B cell (primary cell): ENCODE results near the gene SNCA. TPM values are rescaled to one million over a fixed set of nuclear protein-coding genes. Genes with fewer than 3 reads are reported as not detected.

Experiments used
- ATAC-seq: fragments of 200-7000 bp; cut with Tn5 transposase; one replicate; pipeline ENCODE4 v1.10.0; 2021; ENCODE audit warnings: low read depth, mild to moderate bottlenecking, moderate number of reproducible peaks, moderate library complexity
- CTCF ChIA-PET: fragments of 350-600 bp; sonication (Branson Sonifier 250); formaldehyde crosslinking; loops from one replicate; lab custom pipeline; 2021; ENCODE audit warnings: antibody characterized with exemption, inconsistent platforms; lab: Charles Lee
- POLR2A ChIA-PET: fragments of 350-600 bp; sonication (Branson Sonifier 250); formaldehyde crosslinking; loops from one replicate; lab custom pipeline; 2021; ENCODE audit warnings: antibody characterized with exemption; lab: Charles Lee
- DNase-seq: peaks from one replicate; pipeline ENCODE4 v3.0.0; 2013
- H2AFZ ChIP-seq: 2 replicates; pipeline ENCODE4 v1.6.1; 2012; ENCODE audit warnings: mild to moderate bottlenecking, low read depth, low read length; ENCODE audit not compliant: insufficient read depth, poor library complexity, severe bottlenecking
- H3K27ac ChIP-seq, 2 donors: 1 replicate in 1 of 2; 2 replicates in 1 of 2; pipeline ENCODE4 v1.5.1; 2012 to 2013; ENCODE audit warnings: low read length in 2 of 2, mild to moderate bottlenecking in 2 of 2, moderate library complexity in 1 of 2
- H3K27me3 ChIP-seq, 4 experiments: fragments of 200-600 bp in 1 of 4; sonication (generic) in 1 of 4; replicated peaks in 1 of 4; 1 replicate in 2 of 4; 2 replicates in 2 of 4; pipeline versions ENCODE4 v1.6.1 to v1.7.0; 2013 to 2016; ENCODE audit warnings: low read length in 3 of 4, mild to moderate bottlenecking in 2 of 4, mixed read lengths in 1 of 4, moderate library complexity in 1 of 4; ENCODE audit not compliant: insufficient read depth in 4 of 4, control insufficient read depth in 3 of 4; ENCODE audit errors: control extremely low read depth in 1 of 4
- H3K36me3 ChIP-seq, 2 experiments: replicated peaks in 1 of 2; 1 replicate in 1 of 2; 2 replicates in 1 of 2; pipeline versions ENCODE4 v1.6.1 to v1.7.1; 2013; ENCODE audit warnings: low read length in 1 of 2; ENCODE audit not compliant: insufficient read depth in 2 of 2, control insufficient read depth in 1 of 2; ENCODE audit errors: control extremely low read depth in 1 of 2, extremely low read depth in 1 of 2
- H3K4me1 ChIP-seq, 2 donors: fragments of 200-600 bp in 1 of 2; sonication (generic) in 1 of 2; 1 replicate in 1 of 2; 2 replicates in 1 of 2; pipeline versions ENCODE4 v1.5.1 to v1.6.1; 2013 to 2017; ENCODE audit warnings: low read length in 2 of 2; ENCODE audit not compliant: control insufficient read depth in 2 of 2, insufficient read depth in 2 of 2
- H3K4me2 ChIP-seq: replicated peaks from 2 replicates; pipeline ENCODE3; 2012; ENCODE audit warnings: mild to moderate bottlenecking, low read depth, low read length; ENCODE audit not compliant: poor library complexity, severe bottlenecking
- H3K4me3 ChIP-seq, 5 experiments: fragments of 200-600 bp in 1 of 5; sonication (generic) in 1 of 5; 1 replicate in 3 of 5; 2 replicates in 2 of 5; pipeline versions ENCODE4 v1.5.1 to v1.7.0; 2011 to 2016; ENCODE audit warnings: low read length in 4 of 5, mild to moderate bottlenecking in 4 of 5, low read depth in 2 of 5, control low read depth in 1 of 5, moderate library complexity in 1 of 5; ENCODE audit not compliant: insufficient read depth in 1 of 5; ENCODE audit errors: control extremely low read depth in 1 of 5, extremely low read depth in 1 of 5
- H3K79me2 ChIP-seq: fragments of 200-600 bp; sonication (generic); one replicate; pipeline ENCODE4 v1.6.0; 2016; ENCODE audit warnings: low read length; ENCODE audit not compliant: control insufficient read depth, insufficient read depth
- H3K9ac ChIP-seq: fragments of 200-600 bp; sonication (generic); 2 replicates; pipeline ENCODE4 v1.6.1; 2017; ENCODE audit warnings: mild to moderate bottlenecking, low read length, moderate library complexity
- H3K9me3 ChIP-seq, 3 donors: one replicate each; pipeline versions ENCODE4 v1.6.1 to v1.7.1; 2013; ENCODE audit warnings: low read length in 2 of 3; ENCODE audit not compliant: control insufficient read depth in 2 of 3, insufficient read depth in 1 of 3; ENCODE audit errors: control extremely low read depth in 1 of 3
- H4K20me1 ChIP-seq: 2 replicates; pipeline ENCODE4 v1.6.0; 2012; ENCODE audit warnings: mild to moderate bottlenecking, low read length; ENCODE audit not compliant: insufficient read depth, control insufficient read depth, poor library complexity, severe bottlenecking
- H3K27ac Mint-ChIP-seq: one replicate; pipeline ENCODE4 v1.8.0; 2021; ENCODE audit warnings: mixed read lengths
- H3K27me3 Mint-ChIP-seq: one replicate; pipeline ENCODE4 v1.8.0; 2021; ENCODE audit warnings: mixed read lengths
- H3K4me1 Mint-ChIP-seq: one replicate; pipeline ENCODE4 v1.8.0; 2021; ENCODE audit warnings: mixed read lengths
- H3K4me3 Mint-ChIP-seq: one replicate; pipeline ENCODE4 v1.8.0; 2021; ENCODE audit warnings: mixed read lengths
- H3K9me3 Mint-ChIP-seq: one replicate; pipeline ENCODE4 v1.8.0; 2022; ENCODE audit warnings: mixed read lengths; ENCODE audit not compliant: insufficient read depth
- EZH2 ChIP-seq: IDR thresholded peaks from 2 replicates; pipeline ENCODE4 v1.6.1; 2012; ENCODE audit warnings: borderline replicate concordance, low read depth, mild to moderate bottlenecking, moderate library complexity, low read length; ENCODE audit not compliant: insufficient read depth, poor library complexity, severe bottlenecking
- WGBS: methylation state at CpG from one replicate; pipeline ENCODE4 v1.1.5; 2013; ENCODE audit warnings: missing lambda C conversion rate; ENCODE audit not compliant: insufficient coverage; 5-methylcytosine and 5-hydroxymethylcytosine counted together
- intact Hi-C: fragments of 100-400 bp; cut with micrococcal nuclease; formaldehyde crosslinking; loops from one replicate; pipeline ENCODE4 v1.10.0; 2022
- polyA plus RNA-seq: library from polyadenylated mRNA; depleted of rRNA; stranded (reverse); fragments of >200 nt; gene quantifications from 2 replicates; pipeline ENCODE4 v1.2.3, GENCODE V29; 2012
- total RNA-seq, 2 donors: library from RNA; stranded (reverse); fragments of 120-200 nt in 1 of 2; gene quantifications; 1 replicate in 1 of 2; 2 replicates in 1 of 2; pipeline versions ENCODE4 v1.2.3 to v1.2.4, GENCODE V29; 2013 to 2022
- TF ChIP-seq, protein P1 (sequence below): fragments of 200-600 bp; IDR thresholded peaks from one replicate; pipeline ENCODE4 v1.8.0; 2022; ENCODE audit warnings: antibody characterized with exemption, mild to moderate bottlenecking

The SNCA gene
- total and polyA plus RNA-seq, 2 donors (not counting 1 experiment from before 2014, with no cell fraction given), result 0.48 to 1.3 TPM

DNA sequence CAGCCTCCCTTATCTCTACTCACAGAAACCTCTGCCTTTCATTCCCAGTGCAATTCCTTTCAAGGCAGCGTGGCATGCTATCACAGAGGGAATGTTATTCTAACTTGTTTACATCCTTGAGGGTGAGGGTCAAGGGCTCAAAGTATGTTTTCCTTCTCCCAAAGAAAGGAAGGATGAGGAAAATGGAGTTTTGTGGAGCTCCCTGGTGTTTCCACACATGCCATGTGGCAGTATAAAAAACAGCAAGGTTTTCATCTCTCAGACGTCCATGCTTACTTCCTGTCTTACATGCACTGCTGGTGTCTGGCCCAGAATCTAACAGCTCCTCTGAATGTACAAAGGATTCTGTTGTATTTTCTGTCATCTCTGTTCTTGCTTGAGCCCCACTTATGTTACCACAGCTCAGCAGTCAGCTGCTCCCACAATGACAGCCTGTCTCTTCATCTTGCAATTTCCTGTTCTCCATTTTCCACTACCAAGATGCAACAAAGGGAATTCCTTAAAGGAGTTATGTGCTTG is 128.0 kb downstream of the SNCA start:
- no peak for ATAC-seq

DNA sequence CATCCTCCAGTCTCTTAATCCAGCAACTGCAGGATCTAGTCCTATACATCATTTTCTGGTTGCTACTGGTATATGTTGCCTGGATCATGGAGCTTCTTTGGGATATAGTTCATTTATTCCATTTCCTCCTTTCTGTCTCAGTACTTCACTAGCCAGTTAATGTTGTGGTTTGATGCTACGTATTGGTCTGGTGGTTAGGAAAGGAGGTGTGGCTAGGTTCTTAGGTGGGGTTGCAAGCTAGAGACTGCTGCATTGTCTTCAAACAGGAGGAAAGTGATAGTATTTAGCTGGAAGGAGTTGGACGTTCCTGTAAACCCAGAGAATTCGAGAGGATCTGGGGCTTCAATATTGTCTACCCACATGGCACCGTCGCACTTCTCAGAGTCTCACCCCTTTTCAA is 129.5 kb downstream of the SNCA start:
- intact Hi-C loops, result no loop called here
- H3K79me2 ChIP-seq, result no peaks in the 10 kb centered on the region
- ChIA-PET POLR2A (no interaction called here), CTCF (no interaction called here)
- no peak overlapping the region for H3K4me2 ChIP-seq
- no peak overlapping the region for H2AFZ ChIP-seq
- no peak for TF ChIP-seq EZH2
- TF ChIP-seq, protein P1, sequence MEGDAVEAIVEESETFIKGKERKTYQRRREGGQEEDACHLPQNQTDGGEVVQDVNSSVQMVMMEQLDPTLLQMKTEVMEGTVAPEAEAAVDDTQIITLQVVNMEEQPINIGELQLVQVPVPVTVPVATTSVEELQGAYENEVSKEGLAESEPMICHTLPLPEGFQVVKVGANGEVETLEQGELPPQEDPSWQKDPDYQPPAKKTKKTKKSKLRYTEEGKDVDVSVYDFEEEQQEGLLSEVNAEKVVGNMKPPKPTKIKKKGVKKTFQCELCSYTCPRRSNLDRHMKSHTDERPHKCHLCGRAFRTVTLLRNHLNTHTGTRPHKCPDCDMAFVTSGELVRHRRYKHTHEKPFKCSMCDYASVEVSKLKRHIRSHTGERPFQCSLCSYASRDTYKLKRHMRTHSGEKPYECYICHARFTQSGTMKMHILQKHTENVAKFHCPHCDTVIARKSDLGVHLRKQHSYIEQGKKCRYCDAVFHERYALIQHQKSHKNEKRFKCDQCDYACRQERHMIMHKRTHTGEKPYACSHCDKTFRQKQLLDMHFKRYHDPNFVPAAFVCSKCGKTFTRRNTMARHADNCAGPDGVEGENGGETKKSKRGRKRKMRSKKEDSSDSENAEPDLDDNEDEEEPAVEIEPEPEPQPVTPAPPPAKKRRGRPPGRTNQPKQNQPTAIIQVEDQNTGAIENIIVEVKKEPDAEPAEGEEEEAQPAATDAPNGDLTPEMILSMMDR, result no peak
- Mint-ChIP-seq H3K4me1 (no peaks in the 10 kb centered on the region), H3K27me3 (no peaks in the 10 kb centered on the region), H3K9me3 (no peaks in the 10 kb centered on the region), H3K27ac (no peak overlapping the region), H3K4me3 (no peak overlapping the region)
- H3K9me3 ChIP-seq, result no peaks in the 10 kb centered on the region
- no peak overlapping the region for H3K9ac ChIP-seq
- H3K4me3 ChIP-seq, result no peak overlapping the region
- H3K36me3 ChIP-seq, result no peaks in the 10 kb centered on the region
- no CpG with 5 or more reads among the region's 5 CpGs for WGBS
- DNase-seq (no peak), ATAC-seq (no peak)
- H4K20me1 ChIP-seq, result no peaks in the 10 kb centered on the region
- H3K27me3 ChIP-seq, result no peaks in the 10 kb centered on the region
- H3K27ac ChIP-seq, result no peak overlapping the region
- H3K4me1 ChIP-seq, result no peaks in the 10 kb centered on the region

More for the DNA sequence above, 128.0 kb downstream of the SNCA start:
- Histone ChIP-seq H3K4me3 (no peak overlapping the region), H3K9ac (no peak overlapping the region), H3K36me3 (no peaks in the 10 kb centered on the region), H3K4me1 (no peaks in the 10 kb centered on the region), H3K4me2 (no peak overlapping the region), H4K20me1 (no peaks in the 10 kb centered on the region), H2AFZ (no peak overlapping the region), H3K79me2 (no peaks in the 10 kb centered on the region), H3K27ac (no peak overlapping the region), H3K9me3 (no peaks in the 10 kb centered on the region), H3K27me3 (no peaks in the 10 kb centered on the region)
- H3K27me3 Mint-ChIP-seq, result peaks cover 3% of the 10 kb centered on the region
- CTCF ChIA-PET, result no interaction called here
- H3K27ac Mint-ChIP-seq, result no peak overlapping the region
- H3K4me3 Mint-ChIP-seq, result no peak overlapping the region
- H3K9me3 Mint-ChIP-seq, result no peaks in the 10 kb centered on the region
- DNase-seq, result no peak
- intact Hi-C loops, result no loop called here
- H3K4me1 Mint-ChIP-seq, result no peaks in the 10 kb centered on the region
- TF ChIP-seq EZH2, result no peak
- TF ChIP-seq, protein P1, result no peak
- POLR2A ChIA-PET, result no interaction called here
- 8% methylated on average over 1 of the region's 2 CpGs for WGBS
